NB4 (cell line): ENCODE results near the gene FANCC.

Source experiments
- POLR2A ChIP-seq: IDR thresholded peaks from 2 replicates; pipeline ENCODE4 v1.6.1; 2011; ENCODE audit warnings: mild to moderate bottlenecking; ENCODE audit not compliant: insufficient read length; ENCODE audit errors: extremely low read depth
- TF ChIP-seq, protein P1 (sequence below): IDR thresholded peaks from one replicate; pipeline ENCODE4 v1.5.1; 2012; ENCODE audit warnings: low read depth, low read length

DNA sequence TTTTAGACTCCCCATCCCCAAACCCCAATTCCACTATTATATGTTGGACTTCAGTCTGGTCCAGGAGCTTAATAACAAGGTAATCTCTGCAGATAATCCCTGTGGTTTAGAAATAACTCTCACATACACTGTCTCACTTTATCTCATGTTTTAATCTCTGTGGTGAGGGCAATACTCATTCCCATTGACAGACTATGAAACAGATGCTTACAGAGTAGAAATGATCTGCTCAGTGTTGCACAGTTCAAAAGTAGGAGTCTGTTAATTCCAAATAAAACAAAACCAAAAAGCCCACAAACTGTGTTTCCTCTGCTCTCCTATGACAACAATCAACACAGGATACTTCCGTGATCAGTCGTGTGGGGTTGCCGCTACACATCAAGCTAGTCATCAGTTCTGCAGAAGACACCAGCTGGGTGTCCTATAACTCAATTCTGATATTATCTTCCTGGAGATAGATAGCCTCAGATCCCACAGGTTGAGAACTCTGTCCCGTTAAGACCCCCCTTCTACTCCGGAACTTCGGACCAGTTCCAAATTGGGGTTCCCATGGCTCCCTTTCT lies 26.3 kb upstream of the FANCC start:
- TF ChIP-seq, protein P1, sequence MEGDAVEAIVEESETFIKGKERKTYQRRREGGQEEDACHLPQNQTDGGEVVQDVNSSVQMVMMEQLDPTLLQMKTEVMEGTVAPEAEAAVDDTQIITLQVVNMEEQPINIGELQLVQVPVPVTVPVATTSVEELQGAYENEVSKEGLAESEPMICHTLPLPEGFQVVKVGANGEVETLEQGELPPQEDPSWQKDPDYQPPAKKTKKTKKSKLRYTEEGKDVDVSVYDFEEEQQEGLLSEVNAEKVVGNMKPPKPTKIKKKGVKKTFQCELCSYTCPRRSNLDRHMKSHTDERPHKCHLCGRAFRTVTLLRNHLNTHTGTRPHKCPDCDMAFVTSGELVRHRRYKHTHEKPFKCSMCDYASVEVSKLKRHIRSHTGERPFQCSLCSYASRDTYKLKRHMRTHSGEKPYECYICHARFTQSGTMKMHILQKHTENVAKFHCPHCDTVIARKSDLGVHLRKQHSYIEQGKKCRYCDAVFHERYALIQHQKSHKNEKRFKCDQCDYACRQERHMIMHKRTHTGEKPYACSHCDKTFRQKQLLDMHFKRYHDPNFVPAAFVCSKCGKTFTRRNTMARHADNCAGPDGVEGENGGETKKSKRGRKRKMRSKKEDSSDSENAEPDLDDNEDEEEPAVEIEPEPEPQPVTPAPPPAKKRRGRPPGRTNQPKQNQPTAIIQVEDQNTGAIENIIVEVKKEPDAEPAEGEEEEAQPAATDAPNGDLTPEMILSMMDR = no peak
- no peak for TF ChIP-seq POLR2A
